ENCODE data around the gene ARF1.
A peak's percentile ranks its signal among the peaks of the same experiment; 100 is the strongest.

Gene ARF1

DNA sequence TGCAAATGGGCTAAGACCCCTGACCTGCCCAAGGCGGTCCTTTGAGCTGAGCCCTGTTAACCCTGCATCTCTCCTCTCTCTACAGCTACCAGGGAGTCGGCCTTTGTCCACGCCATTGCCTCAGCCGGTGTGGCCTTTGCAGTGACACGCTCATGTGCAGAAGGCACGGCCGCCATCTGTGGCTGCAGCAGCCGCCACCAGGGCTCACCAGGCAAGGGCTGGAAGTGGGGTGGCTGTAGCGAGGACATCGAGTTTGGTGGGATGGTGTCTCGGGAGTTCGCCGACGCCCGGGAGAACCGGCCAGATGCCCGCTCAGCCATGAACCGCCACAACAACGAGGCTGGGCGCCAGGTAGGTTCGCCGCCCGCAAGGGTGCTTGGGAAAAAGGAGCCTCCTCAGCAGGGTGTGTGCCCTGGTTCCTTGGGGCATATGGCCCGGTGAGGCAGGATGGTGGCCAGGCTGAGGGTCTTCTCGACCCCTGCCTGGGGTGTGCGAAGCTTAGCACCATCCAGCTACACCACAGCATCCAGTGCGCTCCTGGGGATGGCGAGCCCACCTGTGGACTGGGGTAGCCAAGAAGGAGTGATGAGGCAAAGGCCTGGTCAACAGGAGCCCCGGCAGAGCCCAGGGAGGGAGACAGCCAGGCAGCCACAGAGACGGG lies 31.8 kb upstream of the ARF1 start:
- DNase-seq (ENCODE audit: low read depth in 2 of 2) = no peak

DNA sequence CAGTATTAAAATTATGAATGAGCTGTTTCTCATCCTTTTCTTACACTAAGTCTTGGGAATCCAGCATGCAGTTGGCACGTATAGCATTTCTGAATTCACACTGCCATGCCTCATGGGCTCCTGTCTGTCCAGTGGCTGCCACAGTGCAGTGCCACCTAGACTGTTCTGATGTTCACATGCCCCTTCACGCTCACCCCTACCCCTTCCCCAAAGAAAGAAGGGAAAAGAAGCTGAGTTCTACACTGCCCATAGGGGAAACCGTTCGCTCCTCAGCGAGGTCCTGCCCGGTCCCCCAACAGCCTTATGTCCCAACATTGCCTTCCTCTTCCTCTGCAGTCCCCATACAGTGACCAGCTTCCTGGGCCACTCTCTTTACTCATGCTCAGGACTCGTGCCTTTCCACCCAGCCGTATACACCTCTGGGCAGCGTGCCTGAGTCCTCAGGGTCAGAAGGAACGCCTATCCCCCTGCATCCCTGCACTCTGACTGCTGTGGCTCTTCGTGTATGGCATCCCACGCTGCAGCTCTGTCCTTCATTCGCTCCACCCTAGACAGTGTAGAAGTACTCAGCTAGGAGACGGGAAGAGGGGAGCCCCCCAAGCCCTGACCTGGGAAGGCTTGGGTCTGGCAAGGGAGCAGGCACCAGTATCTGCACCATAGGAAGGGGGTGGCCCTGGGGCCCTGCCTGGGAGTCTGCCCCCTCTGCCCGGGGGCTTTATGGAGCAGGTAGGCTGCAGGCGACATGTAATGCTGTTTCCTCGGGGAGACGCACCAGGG lies 24.1 kb upstream of the ARF1 start:
- DNase-seq (ENCODE audit: low read depth in 2 of 2) = no peak

DNA sequence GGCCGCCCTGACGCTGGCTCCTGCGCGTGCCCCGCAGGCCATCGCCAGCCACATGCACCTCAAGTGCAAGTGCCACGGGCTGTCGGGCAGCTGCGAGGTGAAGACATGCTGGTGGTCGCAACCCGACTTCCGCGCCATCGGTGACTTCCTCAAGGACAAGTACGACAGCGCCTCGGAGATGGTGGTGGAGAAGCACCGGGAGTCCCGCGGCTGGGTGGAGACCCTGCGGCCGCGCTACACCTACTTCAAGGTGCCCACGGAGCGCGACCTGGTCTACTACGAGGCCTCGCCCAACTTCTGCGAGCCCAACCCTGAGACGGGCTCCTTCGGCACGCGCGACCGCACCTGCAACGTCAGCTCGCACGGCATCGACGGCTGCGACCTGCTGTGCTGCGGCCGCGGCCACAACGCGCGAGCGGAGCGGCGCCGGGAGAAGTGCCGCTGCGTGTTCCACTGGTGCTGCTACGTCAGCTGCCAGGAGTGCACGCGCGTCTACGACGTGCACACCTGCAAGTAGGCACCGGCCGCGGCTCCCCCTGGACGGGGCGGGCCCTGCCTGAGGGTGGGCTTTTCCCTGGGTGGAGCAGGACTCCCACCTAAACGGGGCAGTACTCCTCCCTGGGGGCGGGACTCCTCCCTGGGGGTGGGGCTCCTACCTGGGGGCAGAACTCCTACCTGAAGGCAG lies 23.4 kb upstream of the ARF1 start:
- DNase-seq (ENCODE audit: low read depth in 2 of 2) = peak in 1 of 2 donors; percentile 29

DNA sequence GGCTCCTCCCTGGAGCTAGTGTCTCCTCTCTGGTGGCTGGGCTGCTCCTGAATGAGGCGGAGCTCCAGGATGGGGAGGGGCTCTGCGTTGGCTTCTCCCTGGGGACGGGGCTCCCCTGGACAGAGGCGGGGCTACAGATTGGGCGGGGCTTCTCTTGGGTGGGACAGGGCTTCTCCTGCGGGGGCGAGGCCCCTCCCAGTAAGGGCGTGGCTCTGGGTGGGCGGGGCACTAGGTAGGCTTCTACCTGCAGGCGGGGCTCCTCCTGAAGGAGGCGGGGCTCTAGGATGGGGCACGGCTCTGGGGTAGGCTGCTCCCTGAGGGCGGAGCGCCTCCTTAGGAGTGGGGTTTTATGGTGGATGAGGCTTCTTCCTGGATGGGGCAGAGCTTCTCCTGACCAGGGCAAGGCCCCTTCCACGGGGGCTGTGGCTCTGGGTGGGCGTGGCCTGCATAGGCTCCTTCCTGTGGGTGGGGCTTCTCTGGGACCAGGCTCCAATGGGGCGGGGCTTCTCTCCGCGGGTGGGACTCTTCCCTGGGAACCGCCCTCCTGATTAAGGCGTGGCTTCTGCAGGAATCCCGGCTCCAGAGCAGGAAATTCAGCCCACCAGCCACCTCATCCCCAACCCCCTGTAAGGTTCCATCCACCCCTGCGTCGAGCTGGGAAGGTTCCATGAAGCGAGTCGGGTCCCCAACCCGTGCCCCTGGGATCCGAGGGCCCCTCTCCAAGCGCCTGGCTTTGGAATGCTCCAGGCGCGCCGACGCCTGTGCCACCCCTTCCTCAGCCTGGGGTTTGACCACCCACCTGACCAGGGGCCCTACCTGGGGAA lies 22.7 kb upstream of the ARF1 start:
- DNase-seq (ENCODE audit: low read depth in 2 of 2) = peak; percentile 44 to 55

DNA sequence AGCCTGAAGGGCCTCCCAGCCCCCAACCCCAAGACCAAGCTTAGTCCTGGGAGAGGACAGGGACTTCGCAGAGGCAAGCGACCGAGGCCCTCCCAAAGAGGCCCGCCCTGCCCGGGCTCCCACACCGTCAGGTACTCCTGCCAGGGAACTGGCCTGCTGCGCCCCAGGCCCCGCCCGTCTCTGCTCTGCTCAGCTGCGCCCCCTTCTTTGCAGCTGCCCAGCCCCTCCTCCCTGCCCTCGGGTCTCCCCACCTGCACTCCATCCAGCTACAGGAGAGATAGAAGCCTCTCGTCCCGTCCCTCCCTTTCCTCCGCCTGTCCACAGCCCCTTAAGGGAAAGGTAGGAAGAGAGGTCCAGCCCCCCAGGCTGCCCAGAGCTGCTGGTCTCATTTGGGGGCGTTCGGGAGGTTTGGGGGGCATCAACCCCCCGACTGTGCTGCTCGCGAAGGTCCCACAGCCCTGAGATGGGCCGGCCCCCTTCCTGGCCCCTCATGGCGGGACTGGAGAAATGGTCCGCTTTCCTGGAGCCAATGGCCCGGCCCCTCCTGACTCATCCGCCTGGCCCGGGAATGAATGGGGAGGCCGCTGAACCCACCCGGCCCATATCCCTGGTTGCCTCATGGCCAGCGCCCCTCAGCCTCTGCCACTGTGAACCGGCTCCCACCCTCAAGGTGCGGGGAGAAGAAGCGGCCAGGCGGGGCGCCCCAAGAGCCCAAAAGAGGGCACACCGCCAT lies 21.9 kb upstream of the ARF1 start:
- no peak for DNase-seq (ENCODE audit: low read depth in 2 of 2)

DNA sequence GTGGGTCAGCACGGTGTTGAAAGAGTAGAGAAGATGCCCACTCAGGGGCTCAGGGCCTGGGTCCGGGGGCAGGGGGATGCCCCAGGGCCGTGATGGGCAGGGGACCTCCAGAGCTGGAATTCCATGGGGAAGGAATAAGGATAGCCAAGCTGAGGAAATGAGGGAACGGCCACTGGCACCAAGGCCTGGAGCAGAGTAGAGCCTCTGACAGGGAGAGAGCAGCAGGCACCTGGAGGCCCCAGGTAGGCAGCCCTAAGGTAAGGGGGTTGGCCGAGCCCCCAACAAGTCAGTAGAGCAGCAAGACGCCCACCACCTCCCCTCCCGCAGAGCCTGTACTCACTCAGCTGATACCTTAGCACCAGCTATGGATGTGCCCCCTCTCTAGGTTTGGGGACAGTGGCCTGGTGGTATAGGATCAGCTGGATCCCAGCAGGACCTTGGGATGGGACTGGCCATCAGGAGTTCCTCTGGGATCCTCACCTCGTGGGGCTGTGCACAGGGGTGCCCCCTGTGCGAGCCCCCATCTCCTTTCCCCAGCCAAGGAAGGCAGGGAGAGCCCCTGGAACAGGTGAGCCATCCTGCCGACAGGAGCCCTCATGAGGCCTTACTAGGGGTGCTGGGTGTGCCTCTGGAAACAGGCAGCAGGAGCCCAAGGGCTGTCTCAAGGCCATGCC lies 21.0 kb upstream of the ARF1 start:
- DNase-seq (ENCODE audit: low read depth in 2 of 2) = no peak

GRCh38 chr1:228062085-228062791 lies 20.3 kb upstream of the ARF1 start:
- no peak for DNase-seq (ENCODE audit: low read depth in 2 of 2)

GRCh38 chr1:228062812-228063211 lies 19.7 kb upstream of the ARF1 start:
- no peak for DNase-seq (ENCODE audit: low read depth in 2 of 2)

- no peak for DNase-seq (ENCODE audit: low read depth in 2 of 2)
These were observed 19.0 kb upstream of the ARF1 start for GRCh38 chr1:228063251-228064191.

- no peak for DNase-seq (ENCODE audit: low read depth in 2 of 2)
These were observed 18.2 kb upstream of the ARF1 start for GRCh38 chr1:228064296-228064695.

GRCh38 chr1:228064741-228065542 lies 17.6 kb upstream of the ARF1 start:
- DNase-seq (ENCODE audit: low read depth in 2 of 2) = no peak

GRCh38 chr1:228065543-228066347 lies 16.8 kb upstream of the ARF1 start:
- no peak for DNase-seq (ENCODE audit: low read depth in 2 of 2)

GRCh38 chr1:228066416-228066815 lies 16.1 kb upstream of the ARF1 start:
- no peak for DNase-seq (ENCODE audit: low read depth in 2 of 2)

GRCh38 chr1:228066891-228067654 lies 15.4 kb upstream of the ARF1 start:
- no peak for DNase-seq (ENCODE audit: low read depth in 2 of 2)

GRCh38 chr1:228068359-228068758 lies 14.1 kb upstream of the ARF1 start:
- DNase-seq (ENCODE audit: low read depth in 2 of 2) = no peak

DNA sequence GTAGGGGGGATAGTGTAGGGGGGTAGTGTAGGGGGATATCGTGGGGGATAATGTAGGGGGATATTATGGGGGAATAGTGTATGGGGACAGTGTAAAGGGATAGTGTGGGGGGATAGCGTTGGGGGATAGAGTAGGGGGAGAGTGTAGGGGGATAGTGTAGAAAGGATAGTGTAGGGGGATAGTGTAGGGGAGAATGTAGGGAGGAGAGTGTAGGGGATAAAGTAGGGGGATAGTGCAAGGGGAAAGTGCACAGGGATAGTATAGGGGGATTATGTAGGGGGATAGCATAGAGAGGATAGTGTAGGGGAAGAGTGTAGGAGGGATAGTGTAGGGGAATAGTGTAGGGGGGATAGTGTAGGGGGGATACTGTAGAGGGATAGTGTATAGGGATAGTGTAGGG lies 12.3 kb upstream of the ARF1 start:
- no peak for DNase-seq (ENCODE audit: low read depth in 2 of 2)

DNA sequence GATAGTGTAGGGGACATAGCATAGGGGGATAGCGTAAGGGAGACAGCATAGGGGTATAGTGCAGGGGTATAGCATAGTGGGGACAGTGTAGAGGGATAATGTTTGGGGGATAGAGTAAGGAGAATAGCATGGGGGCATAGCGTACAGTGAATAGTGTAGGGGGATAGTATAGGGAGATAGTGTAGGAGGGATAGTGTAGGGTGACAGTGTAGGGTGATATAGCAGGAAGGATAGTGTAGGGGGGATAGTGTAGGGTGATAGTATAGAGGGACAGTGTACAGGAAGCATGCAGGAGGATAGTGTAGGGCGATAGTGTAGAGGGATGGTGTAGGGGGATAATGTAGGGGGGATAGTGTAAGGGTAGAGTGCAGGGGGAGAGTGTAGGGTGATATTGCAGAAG lies 11.7 kb upstream of the ARF1 start:
- no peak for DNase-seq (ENCODE audit: low read depth in 2 of 2)
